GM18951 (cell line): ENCODE measurements around the gene METRN.

ENCODE experiments used
- POLR2A ChIP-seq: IDR thresholded peaks from 4 replicates; pipeline ENCODE4 v1.6.1; 2011; ENCODE audit warnings: mild to moderate bottlenecking; ENCODE audit not compliant: insufficient read length, insufficient read depth; ENCODE audit errors: extremely low read depth
- in situ Hi-C: fragments of 300-500 bp; cut with MboI; formaldehyde crosslinking; loops from one replicate; pipeline ENCODE4 v1.12.0; 2022; ENCODE audit warnings: low sequenced_read_pairs, mixed read lengths, inconsistent platforms; ENCODE audit not compliant: unreplicated experiment

Gene METRN

GRCh38 chr16:722835-723633, 8.1 kb downstream of the METRN start:
- in situ Hi-C loops = no loop called here
- no peak for TF ChIP-seq POLR2A

GRCh38 chr16:723695-724094, 8.8 kb downstream of the METRN start:
- no peak for TF ChIP-seq POLR2A
- in situ Hi-C loops = no loop called here

DNA sequence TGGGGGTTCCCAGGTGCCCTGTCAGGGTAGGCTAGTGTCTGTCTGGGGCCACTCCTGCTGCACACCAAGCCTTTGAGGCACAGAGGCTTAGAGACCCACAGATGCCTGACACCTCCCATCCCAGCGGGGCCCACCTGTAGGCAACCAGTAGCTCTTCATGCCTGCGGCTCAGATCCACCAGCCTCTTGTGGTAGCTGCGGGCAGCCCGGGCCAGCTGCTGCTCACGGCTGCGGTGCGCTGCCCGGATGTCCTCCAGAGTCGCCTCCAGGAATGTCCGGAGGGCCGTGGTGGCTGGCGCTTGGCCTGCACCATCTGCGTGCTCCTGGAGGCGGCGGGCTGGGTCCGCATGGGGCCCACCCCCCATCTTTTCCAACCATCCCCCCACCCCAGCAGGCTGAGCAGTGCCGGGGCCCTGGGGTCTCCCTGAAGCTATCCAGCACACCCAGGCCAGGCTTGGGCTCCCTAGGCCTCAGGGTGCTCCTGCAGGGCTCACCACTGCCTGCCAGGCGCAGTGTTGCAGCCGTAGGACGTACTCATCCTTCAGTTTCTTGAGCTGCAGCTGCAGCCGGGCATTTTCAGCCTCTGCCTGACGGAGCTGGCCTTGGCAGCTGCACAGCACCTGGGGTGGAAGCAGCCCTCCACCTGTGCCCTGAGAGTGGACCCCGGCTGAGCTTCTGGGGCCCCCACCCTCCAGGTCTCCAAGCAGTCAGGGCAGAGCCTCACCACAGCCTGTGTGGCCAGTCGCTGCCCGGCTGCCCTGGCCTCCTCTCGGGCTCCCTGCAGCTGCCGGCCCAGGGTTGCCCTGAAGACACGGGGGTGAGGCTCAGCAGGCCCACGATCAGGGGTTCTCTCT, 9.5 kb downstream of the METRN start:
- in situ Hi-C loops = no loop called here
- no peak for TF ChIP-seq POLR2A

DNA sequence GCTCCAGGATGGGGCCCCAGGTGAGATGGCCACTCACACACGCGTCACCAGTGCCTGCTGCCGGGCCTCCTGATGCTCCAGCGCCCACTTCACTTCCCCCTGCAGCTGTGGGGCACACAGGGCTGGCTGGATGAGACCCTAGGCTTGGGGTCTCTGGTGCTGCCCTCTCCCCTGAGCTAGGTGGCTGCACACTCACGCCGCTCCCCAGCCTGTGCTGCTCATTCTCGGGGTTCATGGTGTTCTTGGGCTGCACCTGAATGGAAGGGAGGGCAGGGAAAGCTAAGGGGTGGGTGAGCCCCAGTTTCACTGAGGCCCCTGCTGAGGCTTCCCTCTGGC, 10.1 kb downstream of the METRN start:
- TF ChIP-seq POLR2A = no peak
- in situ Hi-C loops = no loop called here

- no peak for TF ChIP-seq POLR2A
- in situ Hi-C loops = no loop called here
These were observed 10.7 kb downstream of the METRN start for GRCh38 chr16:725463-726187.

GRCh38 chr16:726188-726437, 11.2 kb downstream of the METRN start:
- in situ Hi-C loops = no loop called here
- no peak for TF ChIP-seq POLR2A

GRCh38 chr16:726438-727290, 11.7 kb downstream of the METRN start, which contains the start of the genes CCDC78 and HAGHL:
Gene CCDC78 (minus strand): TSS chr16:726443. CDS start chr16:726367, 76 bp downstream.
Gene HAGHL (plus strand): TSS chr16:727106. CDS start chr16:727510, 404 bp downstream.
- TF ChIP-seq POLR2A = no peak
- in situ Hi-C loops = no loop called here

DNA sequence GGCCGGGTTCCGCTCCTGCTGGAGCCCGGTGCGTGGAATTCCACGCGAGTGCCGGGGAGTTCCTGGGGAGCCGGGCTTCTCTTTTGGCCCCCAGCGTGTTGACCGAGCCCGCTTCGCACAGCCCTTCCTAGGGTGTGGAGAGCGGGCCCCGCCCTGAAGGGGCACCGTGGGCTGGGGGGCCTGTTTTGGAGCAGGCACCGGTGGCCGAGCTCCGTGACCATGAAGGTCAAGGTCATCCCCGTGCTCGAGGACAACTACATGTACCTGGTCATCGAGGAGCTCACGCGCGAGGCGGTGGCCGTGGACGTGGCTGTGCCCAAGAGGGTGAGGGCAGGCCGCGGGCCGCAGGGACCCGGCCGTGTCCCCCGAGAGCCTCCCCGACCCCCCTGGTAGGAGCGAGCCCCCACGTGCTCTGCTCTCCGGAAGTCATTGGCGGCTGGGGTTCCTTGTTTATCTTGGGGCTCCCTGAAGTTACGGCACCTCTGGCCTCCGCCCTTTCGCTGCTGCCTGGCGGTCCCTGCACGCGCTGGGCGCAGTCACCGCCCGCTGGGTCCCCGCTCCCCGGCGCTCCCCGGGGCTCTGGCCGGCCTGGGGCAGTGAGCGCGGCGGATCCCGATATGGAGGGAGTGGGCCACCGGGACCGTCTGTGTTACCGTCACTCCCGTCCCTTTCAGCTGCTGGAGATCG, 12.5 kb downstream of the METRN start:
- TF ChIP-seq POLR2A = peak; percentile 45
- in situ Hi-C loops = no loop called here

DNA sequence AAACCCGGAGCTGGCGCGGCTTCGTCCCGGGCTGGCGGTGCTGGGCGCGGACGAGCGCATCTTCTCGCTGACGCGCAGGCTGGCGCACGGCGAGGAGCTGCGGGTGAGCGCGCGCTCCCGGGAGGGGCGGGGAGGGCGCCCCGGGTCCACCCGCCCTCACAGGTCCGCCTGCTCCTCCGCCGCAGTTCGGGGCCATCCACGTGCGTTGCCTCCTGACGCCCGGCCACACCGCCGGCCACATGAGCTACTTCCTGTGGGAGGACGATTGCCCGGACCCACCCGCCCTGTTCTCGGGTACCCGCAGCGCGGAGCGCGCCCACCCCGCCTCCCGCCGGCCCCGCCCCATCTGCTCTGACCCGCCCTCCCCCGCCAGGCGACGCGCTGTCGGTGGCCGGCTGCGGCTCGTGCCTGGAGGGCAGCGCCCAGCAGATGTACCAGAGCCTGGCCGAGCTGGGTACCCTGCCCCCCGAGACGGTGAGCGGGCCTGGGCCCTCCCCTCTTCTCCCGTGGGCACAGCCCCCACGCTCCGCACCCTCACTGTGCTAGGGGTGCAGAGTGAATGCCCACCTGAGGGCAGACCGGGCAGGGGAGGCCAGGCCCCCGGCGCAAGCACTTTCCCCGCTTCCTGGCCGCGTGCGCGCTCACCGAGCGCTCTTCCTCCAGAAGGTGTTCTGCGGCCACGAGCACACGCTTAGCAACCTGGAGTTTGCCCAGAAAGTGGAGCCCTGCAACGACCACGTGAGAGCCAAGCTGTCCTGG, 13.4 kb downstream of the METRN start:
- peak; percentile 48 for TF ChIP-seq POLR2A
- in situ Hi-C loops = no loop called here

DNA sequence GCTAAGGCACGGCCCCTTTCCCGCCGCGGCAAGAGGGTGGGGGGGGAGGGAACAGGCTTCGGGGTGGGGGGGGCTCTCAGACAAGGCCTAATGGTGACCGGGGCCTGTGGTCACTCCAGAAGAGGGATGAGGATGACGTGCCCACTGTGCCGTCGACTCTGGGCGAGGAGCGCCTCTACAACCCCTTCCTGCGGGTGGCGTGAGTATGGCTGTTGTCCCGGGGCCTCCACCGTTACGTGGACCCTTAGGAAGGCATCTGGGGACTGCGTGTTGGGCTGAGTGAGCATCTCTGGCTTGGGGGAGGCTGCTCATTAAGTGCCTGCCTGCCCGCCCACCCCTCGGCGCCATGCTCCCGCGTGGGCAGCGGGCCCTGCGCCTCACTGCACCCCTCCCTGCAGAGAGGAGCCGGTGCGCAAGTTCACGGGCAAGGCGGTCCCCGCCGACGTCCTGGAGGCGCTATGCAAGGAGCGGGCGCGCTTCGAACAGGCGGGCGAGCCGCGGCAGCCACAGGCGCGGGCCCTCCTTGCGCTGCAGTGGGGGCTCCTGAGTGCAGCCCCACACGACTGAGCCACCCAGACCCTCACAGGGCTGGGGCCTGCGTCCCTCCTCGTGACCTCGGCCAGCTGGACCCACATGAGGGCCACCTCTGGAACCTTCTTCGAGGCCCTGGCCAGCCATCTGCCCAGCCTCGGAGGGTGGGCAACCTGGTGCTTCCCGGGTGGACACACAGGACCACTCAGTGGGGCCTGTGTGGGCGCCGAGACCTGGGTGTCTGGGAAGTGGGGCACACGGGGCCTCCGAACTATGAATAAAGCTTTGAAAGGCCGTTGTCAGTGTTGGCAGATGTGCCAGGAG, 14.2 kb downstream of the METRN start:
- in situ Hi-C loops = no loop called here
- peak; percentile 16 for TF ChIP-seq POLR2A

GRCh38 chr16:729768-730665, 15.1 kb downstream of the METRN start:
- no peak for TF ChIP-seq POLR2A
- in situ Hi-C loops = no loop called here
